ENCODE measurements around the gene CPAMD8. TPM values are rescaled to one million over a fixed set of nuclear protein-coding genes. Genes with fewer than 3 reads are reported as not detected.

The CPAMD8 gene
- total RNA-seq, 4 donors from 2014 or later = 4.7 to 39.6 (median 11.2) TPM

DNA sequence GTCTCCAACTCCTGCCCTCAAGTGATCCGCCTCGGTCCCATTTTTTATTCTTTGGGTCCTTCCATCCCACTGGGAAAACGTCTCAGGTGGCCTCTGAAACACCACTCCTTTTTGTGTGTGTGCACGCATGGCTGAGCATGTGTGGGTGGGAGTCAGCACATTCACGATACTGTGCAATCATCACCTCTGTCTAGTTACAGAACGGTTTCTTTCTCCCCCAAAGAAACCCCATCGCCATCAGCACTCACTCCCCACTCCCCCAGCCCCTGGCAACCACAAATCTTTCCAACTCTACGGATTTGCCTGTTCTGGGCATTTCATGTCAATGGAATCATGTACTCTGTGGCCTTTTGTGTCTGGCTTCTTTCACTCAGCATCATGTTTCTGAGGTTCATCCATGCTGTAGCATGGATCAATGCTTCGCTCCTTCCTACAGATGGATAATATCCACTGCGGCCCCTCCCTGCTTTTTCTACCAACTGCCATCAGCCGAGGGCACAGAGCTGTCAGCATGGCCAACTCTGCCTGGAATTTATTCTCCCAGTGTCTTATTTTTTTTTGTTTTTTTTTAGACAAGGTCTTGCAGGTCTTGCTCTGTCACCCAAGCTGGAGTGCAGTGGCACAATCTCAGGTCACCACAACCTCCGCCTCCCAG lies 128.1 kb downstream of the CPAMD8 start:
- DNase-seq (ENCODE audit: low spot score) = no peak
- ATAC-seq (ENCODE audit: low FRiP score) = no peak
- no peak for TF ChIP-seq CTCF (IDR thresholded peaks at IDR 0.05)

DNA sequence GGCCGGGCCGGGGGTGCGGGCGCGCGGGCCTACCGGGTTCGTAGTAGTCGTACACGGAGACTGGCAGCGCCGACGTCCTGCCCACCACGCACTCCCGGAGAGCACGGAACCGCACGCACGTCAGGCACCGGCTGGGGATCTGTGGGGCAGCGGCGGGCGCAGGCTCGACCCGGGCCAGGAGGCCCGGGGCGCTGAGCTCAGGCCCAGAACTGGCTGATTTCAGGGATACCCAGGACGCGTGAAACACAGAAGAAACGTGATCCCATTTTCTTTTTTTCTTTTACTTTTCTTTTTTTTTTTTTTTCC lies 128.8 kb downstream of the CPAMD8 start:
- no peak for TF ChIP-seq CTCF (IDR thresholded peaks at IDR 0.05)
- no peak for DNase-seq (ENCODE audit: low spot score)

DNA sequence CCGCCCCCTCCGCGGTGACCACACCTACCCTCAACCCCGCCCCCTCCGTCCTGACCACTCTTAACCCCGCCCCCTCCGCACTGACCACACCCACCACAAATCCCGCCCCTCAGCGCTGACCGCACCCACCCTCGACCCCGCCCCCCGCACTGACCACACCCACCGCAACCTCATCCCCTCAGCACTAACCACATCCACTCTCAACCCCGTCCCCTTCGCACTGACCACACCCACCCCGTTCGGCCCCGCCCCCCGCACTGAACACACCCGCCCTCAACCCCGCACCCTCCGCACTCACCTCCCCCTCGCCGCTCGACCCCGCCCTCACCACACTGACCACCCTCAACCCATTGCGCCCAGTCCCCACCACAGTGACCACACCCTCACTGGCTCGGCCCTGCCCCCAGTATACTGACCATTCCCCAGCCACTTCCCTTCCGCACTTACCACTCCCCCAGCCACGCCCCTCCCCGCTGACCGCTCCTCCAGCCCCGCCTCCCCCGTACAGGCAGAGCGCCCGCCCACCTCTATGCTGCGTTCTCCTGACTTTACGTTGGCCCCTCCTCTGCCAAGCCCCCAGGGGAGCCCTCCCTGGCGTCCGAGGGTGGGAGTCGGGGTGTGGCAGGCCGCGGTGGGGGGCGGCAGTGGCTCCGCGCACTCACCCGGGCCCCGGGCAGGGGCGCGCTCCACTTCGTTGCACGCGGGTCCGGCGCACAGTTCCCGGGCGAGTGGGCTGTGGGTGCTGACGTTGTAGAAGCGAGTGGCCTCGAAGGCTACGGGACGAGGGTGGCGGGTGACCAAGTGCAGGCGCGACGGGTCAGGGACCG lies 129.4 kb downstream of the CPAMD8 start:
- ATAC-seq (ENCODE audit: low FRiP score) = peak; percentile 93

More for the DNA sequence above, 128.8 kb downstream of the CPAMD8 start:
- ATAC-seq (ENCODE audit: low FRiP score) = peak; percentile 29

GRCh38 chr19:16896146-16897028 lies 130.2 kb downstream of the CPAMD8 start:
- no peak for TF ChIP-seq CTCF (IDR thresholded peaks at IDR 0.05)
- no peak for ATAC-seq (ENCODE audit: low FRiP score)
- DNase-seq (ENCODE audit: low spot score) = no peak

More for the DNA sequence above, 129.4 kb downstream of the CPAMD8 start:
- DNase-seq (ENCODE audit: low spot score) = peak; percentile 90
- no peak for TF ChIP-seq CTCF (IDR thresholded peaks at IDR 0.05)

- no peak for TF ChIP-seq CTCF (IDR thresholded peaks at IDR 0.05)
- DNase-seq (ENCODE audit: low spot score) (no peak), ATAC-seq (ENCODE audit: low FRiP score) (no peak)
Observed at GRCh38 chr19:16895467-16896145, 131.0 kb downstream of the CPAMD8 start.

DNA sequence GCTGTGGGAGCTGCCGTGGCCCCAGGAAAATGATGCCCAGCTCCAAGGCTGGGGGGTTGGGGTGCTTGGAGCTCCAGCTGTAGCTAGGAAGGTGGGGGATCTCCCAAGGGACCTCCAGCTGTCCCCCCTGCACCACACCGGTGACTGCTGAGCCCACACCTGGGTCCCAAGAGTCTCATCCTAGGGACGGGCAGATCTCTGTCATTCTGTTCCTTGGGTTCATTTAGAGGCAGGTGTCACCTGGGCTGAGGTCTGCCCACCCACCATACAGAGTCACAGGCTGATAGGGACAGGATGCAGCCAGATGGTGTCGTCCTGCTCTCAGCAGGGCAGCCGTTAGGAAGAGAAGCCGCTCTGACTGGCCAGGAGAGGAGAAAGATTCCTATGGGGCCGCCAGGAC lies 132.5 kb downstream of the CPAMD8 start:
- no peak for ATAC-seq (ENCODE audit: low FRiP score)
- no peak for TF ChIP-seq CTCF (IDR thresholded peaks at IDR 0.05)
- DNase-seq (ENCODE audit: low spot score) = no peak

Measured in omental fat pad (tissue), 4 donors.